NCI-H1436 (cell line): Measurements from ENCODE around the gene B3GLCT.
"Not testable (repeated sequence)": the region's sequence is repeated elsewhere in the genome, so short reads cannot be mapped to it uniquely, and the experiment has no call there.

Source experiments
- DNase-seq: peaks from one replicate; lab custom pipeline; 2025; lab: John Stamatoyannopoulos, UW

B3GLCT gene

GRCh38 chr13:31278869-31279268 is 79.1 kb downstream of the B3GLCT start:
- no peak for DNase-seq

- no peak for DNase-seq
Measured at GRCh38 chr13:31282741-31283455, 83.1 kb downstream of the B3GLCT start.

GRCh38 chr13:31286930-31287329 is 87.2 kb downstream of the B3GLCT start:
- DNase-seq: no peak

- no peak for DNase-seq
Measured at GRCh38 chr13:31301119-31301518, 101.3 kb downstream of the B3GLCT start.

- DNase-seq: no peak
Measured at GRCh38 chr13:31310356-31310755, 110.6 kb downstream of the B3GLCT start.

- DNase-seq: no peak
Measured at GRCh38 chr13:31310786-31311185, 111.0 kb downstream of the B3GLCT start.

GRCh38 chr13:31311921-31312320 is 112.1 kb downstream of the B3GLCT start:
- no peak for DNase-seq

GRCh38 chr13:31314961-31315360 is 115.2 kb downstream of the B3GLCT start:
- no peak for DNase-seq

GRCh38 chr13:31320946-31321345 is 121.2 kb downstream of the B3GLCT start:
- DNase-seq: no peak

GRCh38 chr13:31321457-31321856 is 121.7 kb downstream of the B3GLCT start:
- no peak for DNase-seq

- DNase-seq: no peak
Measured at GRCh38 chr13:31322026-31322425, 122.3 kb downstream of the B3GLCT start.

- no peak for DNase-seq
Measured at GRCh38 chr13:31322702-31323405, 123.1 kb downstream of the B3GLCT start.

- DNase-seq: no peak
Measured at GRCh38 chr13:31327182-31327860, 127.5 kb downstream of the B3GLCT start.

GRCh38 chr13:31328549-31329235 is 128.9 kb downstream of the B3GLCT start:
- no peak for DNase-seq

- no peak for DNase-seq
Measured at GRCh38 chr13:31330236-31330635, 130.5 kb downstream of the B3GLCT start.

- no peak for DNase-seq
Measured at GRCh38 chr13:31331068-31331467, 131.3 kb downstream of the B3GLCT start.

GRCh38 chr13:31334547-31334946 is 134.8 kb downstream of the B3GLCT start:
- no peak for DNase-seq

- no peak for DNase-seq
Measured at GRCh38 chr13:31334994-31335557, 135.3 kb downstream of the B3GLCT start.

- DNase-seq: not testable (repeated sequence)
Measured at GRCh38 chr13:31339616-31340015, 139.8 kb downstream of the B3GLCT start.

GRCh38 chr13:31340848-31341247 is 141.1 kb downstream of the B3GLCT start:
- DNase-seq: not testable (repeated sequence)

- DNase-seq: no peak
Measured at GRCh38 chr13:31346891-31347290, 147.1 kb downstream of the B3GLCT start.

- DNase-seq: no peak
Measured at GRCh38 chr13:31349156-31349555, 149.4 kb downstream of the B3GLCT start.
